Stimulated activated naive B cell treated with anti-CD40 and anti-IgM and Interleukin-4, amounts not matched to agents 10 μg/mL and 1 μg/mL and 100 μg/mL, for 72 hours (primary cell): Measurements from ENCODE around the gene OPCML.

ENCODE experiments used
- ATAC-seq, 2 donors: fragments of 150-1000 bp; cut with Tn5 transposase; replicated peaks; 2 replicates each; pipeline ENCODE4 v1.10.0; 2021; ENCODE audit warnings: moderate library complexity in 1 of 2
- DNase-seq: peaks from one replicate; pipeline ENCODE4 v3.0.0; 2021
- H3K27ac Mint-ChIP-seq: one replicate; pipeline ENCODE4 v1.8.0; 2022; ENCODE audit warnings: mild to moderate bottlenecking, mixed read lengths
- H3K27me3 Mint-ChIP-seq, 2 donors: one replicate each; pipeline ENCODE4 v1.8.0; 2022; ENCODE audit warnings: mixed read lengths in 2 of 2
- H3K36me3 Mint-ChIP-seq, 2 donors: one replicate each; pipeline ENCODE4 v1.8.0; 2022; ENCODE audit warnings: mixed read lengths in 2 of 2, mild to moderate bottlenecking in 1 of 2
- H3K4me1 Mint-ChIP-seq, 2 donors: one replicate each; pipeline ENCODE4 v1.8.0; 2022; ENCODE audit warnings: mixed read lengths in 2 of 2, mild to moderate bottlenecking in 1 of 2
- H3K4me3 Mint-ChIP-seq, 2 donors: one replicate each; pipeline ENCODE4 v1.8.0; 2022; ENCODE audit warnings: mild to moderate bottlenecking in 2 of 2, mixed read lengths in 2 of 2, moderate library complexity in 1 of 2
- H3K9me3 Mint-ChIP-seq, 2 donors: one replicate each; pipeline ENCODE4 v1.8.0; 2022; ENCODE audit warnings: mixed read lengths in 2 of 2, mild to moderate bottlenecking in 1 of 2

Gene OPCML

DNA sequence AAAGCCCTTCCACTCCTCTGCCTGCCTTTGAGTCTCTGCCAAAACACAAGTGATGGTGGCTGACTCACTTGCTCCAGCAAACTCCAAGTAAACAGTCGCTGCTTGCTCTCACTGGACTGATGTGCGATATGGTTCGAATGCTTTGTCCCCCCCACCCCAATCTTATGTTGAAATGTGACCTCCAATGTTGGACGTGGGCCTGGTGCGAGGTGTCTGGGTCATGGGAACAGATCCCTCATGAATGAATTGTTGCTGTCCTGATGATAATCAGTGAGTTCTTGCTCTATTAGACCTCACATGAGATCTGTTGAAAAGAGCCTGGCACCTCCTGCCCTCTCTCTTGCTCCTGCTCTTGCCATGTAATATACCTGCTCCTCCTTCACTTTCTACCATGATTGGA, 747.9 kb downstream of the OPCML start:
- H3K4me1 Mint-ChIP-seq, result no peaks in the 10 kb centered on the region
- no peak for ATAC-seq
- no peak overlapping the region for H3K27ac Mint-ChIP-seq
- H3K9me3 Mint-ChIP-seq, result no peaks in the 10 kb centered on the region
- H3K36me3 Mint-ChIP-seq, result no peaks in the 10 kb centered on the region
- H3K27me3 Mint-ChIP-seq, result no peaks in the 10 kb centered on the region
- no peak overlapping the region for H3K4me3 Mint-ChIP-seq
- no peak for DNase-seq

DNA sequence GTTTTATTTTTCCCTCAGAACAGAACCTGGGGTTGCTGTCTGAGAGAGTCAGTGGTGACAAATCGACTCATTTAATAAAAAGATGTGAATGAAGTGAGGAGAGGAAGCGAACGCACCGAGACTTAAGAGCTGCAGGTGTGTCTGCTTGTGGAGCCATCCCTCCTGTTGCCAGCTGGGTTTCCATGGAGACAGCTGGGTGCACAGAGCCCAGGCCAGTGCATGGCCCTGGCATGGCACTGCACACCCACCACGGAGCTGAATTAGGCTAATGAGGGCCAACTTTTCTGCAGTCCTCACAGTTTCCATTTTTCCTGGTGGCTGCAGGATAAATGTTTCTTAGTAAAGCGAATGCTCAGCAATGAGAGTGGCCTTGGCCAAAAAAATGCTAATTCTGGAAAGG, 750.2 kb downstream of the OPCML start:
- no peaks in the 10 kb centered on the region for H3K27me3 Mint-ChIP-seq
- no peaks in the 10 kb centered on the region for H3K36me3 Mint-ChIP-seq
- H3K4me1 Mint-ChIP-seq, result no peaks in the 10 kb centered on the region
- no peaks in the 10 kb centered on the region for H3K9me3 Mint-ChIP-seq
- DNase-seq (no peak), ATAC-seq (no peak)
- H3K27ac Mint-ChIP-seq, result no peak overlapping the region
- no peak overlapping the region for H3K4me3 Mint-ChIP-seq

DNA sequence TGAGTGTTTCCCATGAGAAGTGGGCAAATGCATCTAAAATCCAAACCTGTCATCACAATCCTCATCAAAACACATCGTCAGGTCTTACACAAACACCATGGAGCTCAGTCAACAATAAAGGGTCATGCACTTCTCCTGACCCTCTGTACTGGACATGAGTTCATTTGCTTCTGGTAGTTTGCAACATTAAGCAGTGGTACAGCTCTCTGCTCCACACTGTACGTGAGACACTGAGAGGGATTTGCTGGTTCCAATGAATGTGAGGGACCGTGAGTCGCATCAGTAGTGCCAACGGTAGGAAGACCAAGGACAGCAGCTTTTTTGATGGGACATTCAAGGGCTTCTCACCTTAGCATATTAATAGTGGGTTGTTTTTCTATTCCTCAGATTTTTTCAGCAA, 752.3 kb downstream of the OPCML start:
- no peak overlapping the region for H3K4me3 Mint-ChIP-seq
- H3K9me3 Mint-ChIP-seq, result no peaks in the 10 kb centered on the region
- H3K27ac Mint-ChIP-seq, result no peak overlapping the region
- no peaks in the 10 kb centered on the region for H3K36me3 Mint-ChIP-seq
- no peaks in the 10 kb centered on the region for H3K27me3 Mint-ChIP-seq
- ATAC-seq (no peak), DNase-seq (no peak)
- H3K4me1 Mint-ChIP-seq, result no peaks in the 10 kb centered on the region

DNA sequence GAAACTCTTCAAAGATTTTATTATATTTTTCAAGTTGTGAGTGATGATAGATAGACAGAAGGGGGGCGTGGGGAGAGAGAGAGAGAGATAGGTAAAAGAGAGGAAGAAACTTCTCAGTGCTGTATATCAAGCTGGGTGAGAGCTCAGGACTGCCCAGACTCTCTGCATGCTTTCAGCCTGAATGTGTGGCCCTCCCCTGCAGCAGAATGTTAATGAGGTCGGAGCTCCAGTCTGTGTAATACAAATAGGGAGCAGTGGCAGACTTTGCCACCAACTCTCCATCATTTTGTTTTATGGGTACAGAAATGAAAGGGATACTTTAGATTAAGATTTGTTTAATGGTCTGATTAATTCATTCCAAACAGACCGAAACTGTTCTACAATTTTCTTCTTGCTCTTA, 752.8 kb downstream of the OPCML start:
- no peak for DNase-seq
- H3K4me3 Mint-ChIP-seq, result no peak overlapping the region
- no peak overlapping the region for H3K27ac Mint-ChIP-seq
- H3K27me3 Mint-ChIP-seq, result no peaks in the 10 kb centered on the region
- no peaks in the 10 kb centered on the region for H3K36me3 Mint-ChIP-seq
- no peak for ATAC-seq
- H3K9me3 Mint-ChIP-seq, result peaks cover 0 to 2% of the 10 kb centered on the region in 2 donors
- H3K4me1 Mint-ChIP-seq, result no peaks in the 10 kb centered on the region

DNA sequence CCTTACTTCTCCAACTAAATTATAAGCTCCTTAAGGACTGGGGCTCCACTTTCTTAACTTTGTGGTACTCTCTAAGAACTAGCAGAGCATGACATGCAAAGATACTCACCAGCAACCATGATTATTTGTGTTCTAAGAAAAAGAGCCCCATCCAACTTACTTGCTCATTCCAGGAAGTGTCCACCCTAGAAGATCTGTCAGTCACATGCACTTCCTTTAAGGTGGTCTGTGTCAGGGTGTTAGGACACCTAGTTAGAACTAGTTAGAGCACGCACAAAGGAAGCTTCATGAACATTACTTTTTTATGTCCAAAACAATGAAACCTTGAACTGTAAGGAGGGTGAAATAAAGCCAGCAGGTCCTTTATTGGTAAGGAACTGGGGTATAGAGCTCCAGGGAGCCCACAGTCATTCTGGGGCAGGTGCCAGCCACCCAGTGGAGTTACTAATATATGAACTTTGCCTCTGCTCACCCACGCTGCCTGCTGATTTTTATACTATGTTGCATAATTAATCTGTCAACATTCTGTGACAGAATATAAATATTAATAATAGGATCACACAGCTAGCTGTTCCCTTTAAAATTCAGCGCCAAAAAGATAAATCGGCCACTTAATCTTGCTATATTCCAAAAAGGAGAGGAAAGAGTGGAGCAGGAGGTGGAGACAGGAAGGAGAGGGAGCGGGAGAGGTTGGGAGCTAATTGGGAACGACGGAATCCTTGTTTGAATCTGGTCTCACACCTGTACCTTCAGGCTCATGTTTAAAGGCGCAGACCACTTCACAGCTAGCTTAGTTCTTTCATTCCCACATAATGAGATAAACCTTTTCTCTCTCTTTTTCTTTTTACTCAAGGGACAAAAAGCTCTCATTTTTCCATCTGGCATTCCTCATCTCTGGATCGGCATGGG, 755.0 kb downstream of the OPCML start:
- H3K27me3 Mint-ChIP-seq, result no peaks in the 10 kb centered on the region
- no peaks in the 10 kb centered on the region for H3K36me3 Mint-ChIP-seq
- peaks cover 0 to 3% of the 10 kb centered on the region in 2 donors for H3K9me3 Mint-ChIP-seq
- DNase-seq, result no peak
- H3K4me1 Mint-ChIP-seq, result no peaks in the 10 kb centered on the region
- no peak for ATAC-seq
- H3K27ac Mint-ChIP-seq, result no peak overlapping the region
- H3K4me3 Mint-ChIP-seq, result no peak overlapping the region

DNA sequence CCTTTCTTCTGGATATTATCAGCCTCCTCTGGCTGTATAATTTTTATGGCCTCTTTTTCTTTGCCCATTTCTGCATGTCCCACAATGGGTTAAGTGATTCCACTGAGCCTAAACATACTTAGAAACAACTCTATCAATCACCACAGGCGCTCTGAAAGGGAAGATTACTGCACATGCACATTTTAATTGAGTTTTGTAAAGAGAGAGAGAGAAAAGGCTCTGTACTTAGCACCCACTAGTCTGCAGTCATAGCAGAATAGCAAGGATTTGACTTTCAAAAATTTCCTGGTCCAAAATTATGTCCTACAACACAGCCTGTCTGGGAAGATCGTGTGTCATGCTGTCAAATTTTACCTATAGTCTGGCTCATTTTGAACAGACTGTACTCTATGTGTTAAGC, 758.5 kb downstream of the OPCML start:
- Mint-ChIP-seq H3K4me1 (no peaks in the 10 kb centered on the region), H3K4me3 (no peak overlapping the region), H3K36me3 (no peaks in the 10 kb centered on the region), H3K27ac (no peak overlapping the region), H3K9me3 (peaks cover 2 to 6% of the 10 kb centered on the region in 2 donors), H3K27me3 (no peaks in the 10 kb centered on the region)
- ATAC-seq (no peak), DNase-seq (no peak)

DNA sequence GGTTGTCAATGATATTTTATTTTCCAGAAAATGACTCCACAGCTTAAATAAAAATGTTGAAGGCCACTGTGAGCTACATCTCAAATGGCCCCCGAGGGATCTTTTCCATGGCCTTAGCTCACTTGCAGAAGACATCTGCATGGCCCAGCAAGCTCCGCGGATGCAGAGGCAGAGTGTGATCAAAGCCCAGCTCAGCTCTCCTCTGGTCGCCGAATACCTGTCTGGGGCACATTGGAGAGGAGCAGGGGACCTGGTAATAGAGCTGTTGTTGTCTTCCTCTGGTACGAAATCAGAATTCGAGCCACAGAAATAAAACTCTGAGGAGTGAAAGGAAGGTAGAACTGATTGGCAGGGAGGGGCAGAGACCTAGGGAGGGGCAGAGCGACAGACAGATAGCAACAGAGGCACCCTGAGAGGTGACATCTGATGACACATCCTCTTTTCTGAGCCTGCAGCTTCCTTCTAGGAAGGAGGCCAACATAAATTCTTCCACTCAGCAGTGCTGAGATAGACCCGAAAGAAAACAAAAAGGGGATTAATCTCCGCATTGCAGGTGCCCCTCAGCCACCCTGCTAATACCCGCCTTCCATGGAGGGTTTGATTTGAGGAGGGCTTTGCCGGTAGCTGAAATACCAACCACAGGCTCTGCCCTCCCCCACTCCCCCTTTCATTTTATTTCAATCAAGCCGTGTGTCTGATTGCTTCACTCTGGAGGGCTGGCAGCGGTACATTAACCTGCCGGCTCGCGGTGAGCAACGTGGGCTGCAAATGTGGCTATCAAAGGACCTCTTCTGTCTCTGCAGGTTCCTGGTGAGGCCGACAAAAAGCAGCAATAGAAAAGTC, 759.4 kb downstream of the OPCML start:
- DNase-seq, result no peak
- Mint-ChIP-seq H3K4me1 (no peaks in the 10 kb centered on the region), H3K27me3 (no peaks in the 10 kb centered on the region), H3K9me3 (peaks cover 5 to 9% of the 10 kb centered on the region in 2 donors), H3K36me3 (no peaks in the 10 kb centered on the region), H3K4me3 (no peak overlapping the region), H3K27ac (no peak overlapping the region)
- no peak for ATAC-seq

DNA sequence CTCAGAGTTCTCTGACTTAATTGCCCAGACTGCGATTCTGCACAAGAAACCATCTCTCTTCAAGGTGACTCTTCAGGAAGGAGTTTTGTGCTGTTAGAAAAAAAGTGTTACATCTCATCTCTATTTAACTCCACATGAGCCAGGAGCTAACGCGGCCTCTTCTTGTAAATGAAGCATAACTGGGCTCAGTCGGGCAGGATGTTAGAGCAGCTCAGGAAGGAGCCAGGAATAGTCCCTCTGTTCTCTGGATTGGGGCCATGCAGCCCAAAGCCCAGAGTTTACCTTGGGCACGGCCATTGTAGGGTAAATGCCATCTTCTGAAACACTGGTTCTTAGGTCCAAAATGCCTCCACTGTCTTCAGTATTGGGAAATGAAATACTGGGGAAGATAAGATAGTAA, 760.6 kb downstream of the OPCML start:
- H3K27me3 Mint-ChIP-seq, result no peaks in the 10 kb centered on the region
- H3K4me3 Mint-ChIP-seq, result no peak overlapping the region
- no peak overlapping the region for H3K27ac Mint-ChIP-seq
- DNase-seq (no peak), ATAC-seq (no peak)
- H3K9me3 Mint-ChIP-seq, result peaks cover 5 to 9% of the 10 kb centered on the region in 2 donors
- H3K4me1 Mint-ChIP-seq, result no peaks in the 10 kb centered on the region
- no peaks in the 10 kb centered on the region for H3K36me3 Mint-ChIP-seq

DNA sequence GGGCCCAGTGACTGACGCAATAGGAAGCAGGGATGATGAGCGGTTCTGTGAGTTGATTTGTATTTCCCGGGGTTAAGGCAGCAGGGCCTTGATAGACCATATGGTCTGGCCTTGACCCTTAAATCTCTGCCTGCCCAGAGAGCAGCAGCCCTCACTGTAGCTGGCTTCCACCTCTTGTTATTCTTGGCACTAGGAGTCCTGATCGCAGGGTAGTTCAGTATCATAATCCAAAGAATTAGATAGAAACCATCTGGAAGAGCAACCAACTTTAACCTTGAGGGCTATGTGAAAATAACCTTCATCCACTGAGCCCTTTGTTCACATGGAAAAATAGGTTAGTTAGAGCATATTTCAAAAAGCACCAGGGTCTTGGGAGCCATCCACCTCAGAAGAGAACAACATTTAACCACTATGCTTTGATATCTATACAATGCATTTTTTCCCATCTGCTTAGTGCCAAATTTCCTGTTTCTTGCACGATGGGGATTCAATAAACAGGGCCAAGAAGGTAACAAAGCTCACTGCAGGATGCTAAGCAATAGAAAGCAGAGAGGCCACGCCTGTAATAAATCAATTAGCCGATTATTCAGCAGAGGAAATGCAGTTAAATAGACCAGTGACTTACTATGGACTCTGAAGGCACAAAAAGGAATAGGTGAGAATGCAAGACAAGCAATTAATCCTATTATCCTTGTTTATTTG, 761.3 kb downstream of the OPCML start:
- no peak overlapping the region for H3K4me3 Mint-ChIP-seq
- H3K27ac Mint-ChIP-seq, result no peak overlapping the region
- no peaks in the 10 kb centered on the region for H3K27me3 Mint-ChIP-seq
- DNase-seq, result no peak
- no peaks in the 10 kb centered on the region for H3K36me3 Mint-ChIP-seq
- no peaks in the 10 kb centered on the region for H3K4me1 Mint-ChIP-seq
- ATAC-seq, result no peak
- peaks cover 5 to 9% of the 10 kb centered on the region in 2 donors for H3K9me3 Mint-ChIP-seq

DNA sequence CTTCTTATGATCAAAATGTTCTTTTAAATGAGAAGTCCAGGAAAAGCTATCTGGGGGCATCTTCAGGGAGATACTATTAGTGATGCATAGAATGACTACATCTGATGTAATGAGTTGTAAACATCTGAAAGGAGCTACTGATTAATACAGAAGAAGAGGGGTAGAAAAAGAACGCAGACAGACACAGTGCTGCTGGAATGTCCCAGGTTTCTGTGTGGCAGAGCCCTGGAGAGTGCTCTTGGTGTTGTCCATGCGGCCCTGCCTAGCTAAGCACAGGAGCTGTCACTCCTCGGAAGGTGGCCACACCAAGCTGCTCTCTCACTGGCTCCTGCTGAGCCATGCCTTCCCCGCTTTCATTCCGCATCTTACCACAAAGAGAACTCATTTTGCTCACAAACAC, 768.8 kb downstream of the OPCML start:
- peaks cover 7 to 17% of the 10 kb centered on the region in 2 donors for H3K9me3 Mint-ChIP-seq
- H3K4me3 Mint-ChIP-seq, result no peak overlapping the region
- H3K4me1 Mint-ChIP-seq, result no peaks in the 10 kb centered on the region
- DNase-seq, result no peak
- no peaks in the 10 kb centered on the region for H3K27me3 Mint-ChIP-seq
- ATAC-seq, result no peak
- no peak overlapping the region for H3K27ac Mint-ChIP-seq
- H3K36me3 Mint-ChIP-seq, result no peaks in the 10 kb centered on the region

DNA sequence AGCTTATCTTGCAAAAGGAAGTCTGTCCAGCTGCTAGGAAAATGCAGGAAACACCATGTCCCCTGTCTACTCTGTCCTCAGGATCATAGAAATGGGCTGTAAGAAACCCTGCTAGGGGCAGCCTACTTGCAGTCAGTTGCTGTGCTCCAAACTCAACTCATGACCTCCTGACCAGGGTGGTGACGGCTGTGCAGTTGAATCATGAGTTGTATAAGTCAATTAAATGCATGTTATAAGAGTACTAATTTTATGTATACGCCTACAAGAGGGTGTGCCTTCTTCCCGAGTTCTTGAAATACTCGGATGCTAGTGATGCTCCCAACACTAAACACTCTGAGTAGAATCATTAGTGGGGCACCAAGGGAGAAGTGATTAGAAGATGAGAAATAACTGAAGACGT, 776.4 kb downstream of the OPCML start:
- Mint-ChIP-seq H3K27ac (no peak overlapping the region), H3K27me3 (no peaks in the 10 kb centered on the region), H3K36me3 (no peaks in the 10 kb centered on the region), H3K4me3 (no peak overlapping the region), H3K4me1 (no peaks in the 10 kb centered on the region), H3K9me3 (peaks cover 6 to 16% of the 10 kb centered on the region in 2 donors)
- no peak for ATAC-seq
- DNase-seq, result no peak

DNA sequence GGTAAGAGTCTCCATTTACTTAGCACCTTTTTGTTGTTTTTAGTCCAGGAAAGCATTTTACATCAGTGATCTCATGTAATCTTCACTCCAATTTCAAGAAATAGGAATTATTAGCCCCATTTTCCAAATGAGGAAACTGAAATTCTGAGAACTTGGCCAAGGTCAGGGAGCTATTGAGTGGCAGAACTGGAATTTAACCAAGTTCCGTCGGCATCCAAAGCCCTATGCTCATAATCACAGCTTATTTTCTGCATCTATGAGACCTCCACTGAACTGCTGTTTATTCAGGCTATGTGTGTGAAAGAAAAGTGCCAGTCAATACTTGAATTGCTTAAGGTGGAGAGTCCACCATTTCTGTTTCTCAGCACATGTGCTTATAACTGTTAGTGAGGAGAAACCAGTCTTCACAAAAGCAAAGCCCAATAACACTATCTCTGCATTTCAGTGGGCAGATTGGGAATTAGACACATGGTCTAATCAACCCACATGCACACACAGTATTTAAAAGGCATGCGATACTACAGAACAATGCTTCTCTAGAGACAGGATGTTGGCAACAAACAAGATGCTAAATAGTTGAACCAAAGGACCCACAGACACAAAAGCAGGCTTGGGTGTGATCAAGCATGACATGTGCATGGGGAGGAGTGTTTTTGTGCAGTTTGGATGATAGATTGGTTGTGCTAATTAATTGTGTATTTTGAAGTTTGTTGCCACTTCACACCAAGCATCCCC, 780.6 kb downstream of the OPCML start:
- H3K27me3 Mint-ChIP-seq, result no peaks in the 10 kb centered on the region
- H3K4me3 Mint-ChIP-seq, result no peak overlapping the region
- H3K27ac Mint-ChIP-seq, result no peak overlapping the region
- ATAC-seq (no peak), DNase-seq (no peak)
- no peaks in the 10 kb centered on the region for H3K4me1 Mint-ChIP-seq
- H3K9me3 Mint-ChIP-seq, result peaks cover 5 to 8% of the 10 kb centered on the region in 2 donors
- H3K36me3 Mint-ChIP-seq, result no peaks in the 10 kb centered on the region

DNA sequence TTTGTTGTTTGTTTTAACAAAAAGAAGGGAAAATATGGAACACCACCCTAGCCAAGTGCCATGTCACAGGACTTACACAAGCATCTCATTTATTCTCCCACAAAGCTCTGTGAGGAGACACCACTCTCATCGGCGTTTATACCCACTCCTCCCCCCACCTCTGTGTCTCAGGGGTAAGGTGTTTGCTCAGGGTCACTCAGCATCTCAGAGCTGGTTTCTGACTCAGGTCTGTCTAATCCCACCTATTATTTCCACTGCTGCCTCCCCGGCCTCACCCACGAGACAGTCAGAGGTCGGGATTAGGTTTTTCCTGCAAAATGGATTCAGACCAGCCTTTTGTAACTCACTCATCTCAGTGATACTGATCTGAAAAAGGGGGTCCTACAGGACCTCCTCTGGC, 786.0 kb downstream of the OPCML start:
- no peaks in the 10 kb centered on the region for H3K4me1 Mint-ChIP-seq
- no peaks in the 10 kb centered on the region for H3K36me3 Mint-ChIP-seq
- no peak overlapping the region for H3K4me3 Mint-ChIP-seq
- ATAC-seq, result no peak
- no peaks in the 10 kb centered on the region for H3K27me3 Mint-ChIP-seq
- no peak overlapping the region for H3K27ac Mint-ChIP-seq
- peaks cover 4 to 13% of the 10 kb centered on the region in 2 donors for H3K9me3 Mint-ChIP-seq
- no peak for DNase-seq

DNA sequence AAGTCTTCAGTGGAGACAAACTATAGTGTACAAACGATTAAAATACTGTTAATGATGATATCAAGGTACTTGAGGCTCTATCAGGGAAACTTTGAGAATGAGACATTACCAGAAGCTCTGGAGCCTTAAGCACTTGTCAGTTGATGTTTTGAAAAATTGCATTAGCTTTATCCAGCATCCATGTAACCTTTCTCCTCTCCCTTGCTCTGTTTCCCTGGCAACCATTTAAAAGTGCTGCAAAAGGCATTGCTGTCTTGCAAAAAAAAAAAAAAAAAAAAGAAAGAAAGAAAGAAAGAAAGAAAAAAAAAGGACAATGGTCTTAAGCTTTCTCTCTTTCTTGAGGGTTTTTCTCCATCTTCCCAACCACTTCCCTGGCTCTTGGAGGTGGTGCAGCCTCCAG, 787.0 kb downstream of the OPCML start:
- H3K9me3 Mint-ChIP-seq, result peaks cover 4 to 12% of the 10 kb centered on the region in 2 donors
- DNase-seq (no peak), ATAC-seq (no peak)
- H3K4me3 Mint-ChIP-seq, result no peak overlapping the region
- no peaks in the 10 kb centered on the region for H3K4me1 Mint-ChIP-seq
- no peaks in the 10 kb centered on the region for H3K36me3 Mint-ChIP-seq
- H3K27ac Mint-ChIP-seq, result no peak overlapping the region
- H3K27me3 Mint-ChIP-seq, result no peaks in the 10 kb centered on the region
